CD4-positive, alpha-beta T cell treated with Interleukin-2 at 100 ng/mL for 4 hours (primary cell): ENCODE results near the gene CABYR.

ENCODE experiments used
- DNase-seq: peaks from one replicate; pipeline ENCODE4 v3.0.0-alpha.2; 2020; ENCODE audit warnings: low spot score

The CABYR gene

GRCh38 chr18:24138789-24139616, at the start of gene CABYR:
Gene CABYR, plus strand, starts transcription at chr18:24139062. Its CDS starts 4,053 bp downstream, at chr18:24143115.
- peak; percentile 75 for DNase-seq

- DNase-seq: no peak
Observed at GRCh38 chr18:24089076-24089475, 49.8 kb upstream of the CABYR start.

- DNase-seq: no peak
Observed at GRCh38 chr18:24089515-24090337, 49.1 kb upstream of the CABYR start.

- no peak for DNase-seq
Observed at GRCh38 chr18:24090876-24091275, 48.0 kb upstream of the CABYR start.

- DNase-seq: no peak
Observed at GRCh38 chr18:24094561-24094960, 44.3 kb upstream of the CABYR start.

GRCh38 chr18:24095976-24096375, 42.9 kb upstream of the CABYR start:
- DNase-seq: no peak

- DNase-seq: no peak
Observed at GRCh38 chr18:24103320-24104021, 35.4 kb upstream of the CABYR start.

GRCh38 chr18:24104486-24104885, 34.4 kb upstream of the CABYR start:
- DNase-seq: no peak

GRCh38 chr18:24108641-24109040, 30.2 kb upstream of the CABYR start:
- DNase-seq: no peak

- DNase-seq: no peak
Observed at GRCh38 chr18:24111936-24112335, 26.9 kb upstream of the CABYR start.

- no peak for DNase-seq
Observed at GRCh38 chr18:24112464-24112863, 26.4 kb upstream of the CABYR start.

- peak; percentile 11 for DNase-seq
Observed at GRCh38 chr18:24112874-24113615, 25.8 kb upstream of the CABYR start.

GRCh38 chr18:24114924-24115549, 23.8 kb upstream of the CABYR start:
- DNase-seq: peak; percentile 4

GRCh38 chr18:24115628-24116027, 23.2 kb upstream of the CABYR start:
- no peak for DNase-seq

- peak; percentile 85 for DNase-seq
Observed at GRCh38 chr18:24118750-24119577, 19.9 kb upstream of the CABYR start.

- DNase-seq: no peak
Observed at GRCh38 chr18:24120676-24121075, 18.2 kb upstream of the CABYR start.

- DNase-seq: no peak
Observed at GRCh38 chr18:24121625-24122024, 17.2 kb upstream of the CABYR start.

GRCh38 chr18:24126155-24126961, 12.5 kb upstream of the CABYR start:
- DNase-seq: no peak

- no peak for DNase-seq
Observed at GRCh38 chr18:24127735-24128134, 11.1 kb upstream of the CABYR start.

GRCh38 chr18:24128700-24129099, 10.2 kb upstream of the CABYR start:
- no peak for DNase-seq
